SK-N-SH treated with all-trans-retinoic acid at 6 μM for 48 hours (cell line): ENCODE data around the gene AMBN.

ENCODE experiments used
- ATAC-seq: fragments of 200-7000 bp; cut with Tn5 transposase; 3 replicates; pipeline ENCODE4 v1.9.1; 2020; ENCODE audit warnings: mild to moderate bottlenecking, moderate library complexity
- ARNTL ChIP-seq: fragments of 450-650 bp; formaldehyde crosslinking; IDR thresholded peaks from 2 replicates; pipeline ENCODE4 v1.5.0; 2020; ENCODE audit warnings: low read depth, mild to moderate bottlenecking, moderate library complexity, borderline replicate concordance
- BACH2 ChIP-seq: fragments of 250-450 bp; sonication (Bioruptor Pico); IDR thresholded peaks from 2 replicates; pipeline ENCODE4 v1.9.0; 2021; ENCODE audit warnings: mild to moderate bottlenecking, borderline replicate concordance
- GLIS3 ChIP-seq: fragments of 250-450 bp; sonication (Bioruptor Pico); IDR thresholded peaks from 2 replicates; pipeline ENCODE4 v1.5.0; 2020; ENCODE audit warnings: mild to moderate bottlenecking, moderate library complexity
- ISL1 ChIP-seq: fragments of 250-450 bp; sonication (Bioruptor Pico); IDR thresholded peaks from 2 replicates; pipeline ENCODE4 v2.1.2; 2022; ENCODE audit warnings: mild to moderate bottlenecking, moderate library complexity
- OSR1 ChIP-seq: fragments of 250-450 bp; sonication (Bioruptor Pico); IDR thresholded peaks from 2 replicates; pipeline ENCODE4 v1.8.0; 2022; ENCODE audit warnings: moderate library complexity, mild to moderate bottlenecking, inconsistent platforms
- PPARA ChIP-seq: fragments of 250-450 bp; sonication (Bioruptor Pico); IDR thresholded peaks from 2 replicates; pipeline ENCODE4 v1.5.0; 2020; ENCODE audit warnings: mild to moderate bottlenecking, borderline replicate concordance
- RARB ChIP-seq: fragments of 250-450 bp; sonication (Bioruptor Pico); IDR thresholded peaks from 2 replicates; pipeline ENCODE4 v1.8.0; 2021; ENCODE audit warnings: mild to moderate bottlenecking, moderate library complexity
- TCF4 ChIP-seq: fragments of 250-450 bp; sonication (Bioruptor Pico); IDR thresholded peaks from 2 replicates; pipeline ENCODE4 v1.8.0; 2021; ENCODE audit warnings: mild to moderate bottlenecking, moderate library complexity, borderline replicate concordance
- TOX ChIP-seq: fragments of 250-450 bp; sonication (Bioruptor Pico); IDR thresholded peaks from 2 replicates; pipeline ENCODE4 v1.8.0; 2021; ENCODE audit warnings: mild to moderate bottlenecking, moderate library complexity, borderline replicate concordance
- ZFP30 ChIP-seq: fragments of 450-650 bp; formaldehyde crosslinking; IDR thresholded peaks from 2 replicates; pipeline ENCODE4 v1.5.0; 2022; ENCODE audit warnings: mild to moderate bottlenecking, moderate library complexity
- ZNF565 ChIP-seq: fragments of 450-650 bp; formaldehyde crosslinking; conservative IDR thresholded peaks from 2 replicates; pipeline ENCODE4 v1.5.0; 2020; ENCODE audit warnings: low read depth, mild to moderate bottlenecking, moderate library complexity
- ZNF70 ChIP-seq: fragments of 450-650 bp; formaldehyde crosslinking; IDR thresholded peaks from 2 replicates; pipeline ENCODE4 v1.5.0; 2020; ENCODE audit warnings: mild to moderate bottlenecking, moderate library complexity
- ZNF8 ChIP-seq: fragments of 450-650 bp; formaldehyde crosslinking; IDR thresholded peaks from 2 replicates; pipeline ENCODE4 v1.5.0; 2020; ENCODE audit warnings: mild to moderate bottlenecking, moderate library complexity
- TF ChIP-seq, protein P1 (sequence below): fragments of 250-450 bp; sonication (Bioruptor Pico); IDR thresholded peaks from 2 replicates; pipeline ENCODE4 v1.5.1; 2021; ENCODE audit warnings: mild to moderate bottlenecking, moderate library complexity
- TF ChIP-seq, protein P2 (sequence below): fragments of 250-450 bp; sonication (Bioruptor Pico); IDR thresholded peaks from 2 replicates; pipeline ENCODE4 v1.5.0; 2020; ENCODE audit warnings: mild to moderate bottlenecking, moderate library complexity
- TF ChIP-seq, protein P3 (sequence below): fragments of 250-450 bp; sonication (Bioruptor Pico); IDR thresholded peaks from 2 replicates; pipeline ENCODE4 v1.8.0; 2020; ENCODE audit warnings: mild to moderate bottlenecking, moderate library complexity, borderline replicate concordance
- TF ChIP-seq, protein P4 (sequence below): fragments of 250-450 bp; sonication (Bioruptor Pico); IDR thresholded peaks from 2 replicates; pipeline ENCODE4 v1.8.0; 2021; ENCODE audit warnings: low read depth, mild to moderate bottlenecking, moderate library complexity, borderline replicate concordance

AMBN gene

DNA sequence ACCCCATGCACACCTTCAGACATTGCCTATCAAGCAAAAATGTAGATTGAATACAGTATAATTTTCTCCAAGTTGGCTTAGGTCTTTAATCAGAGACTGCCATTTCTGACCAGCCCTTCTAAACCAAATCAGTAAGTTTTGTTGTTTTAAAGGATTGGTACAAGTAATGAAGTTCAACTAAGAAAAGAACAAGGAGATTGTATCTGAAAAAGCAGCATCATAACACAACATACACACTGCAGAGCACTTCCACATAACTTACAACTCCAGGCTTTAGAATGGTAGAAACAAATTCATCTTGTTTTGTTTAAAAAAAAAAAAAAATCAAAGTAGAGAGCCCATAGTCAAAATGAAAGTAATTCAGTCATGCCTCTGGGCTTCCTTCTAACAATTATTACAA is 16.1 kb upstream of the AMBN start (continued):
- TF ChIP-seq, protein P1, sequence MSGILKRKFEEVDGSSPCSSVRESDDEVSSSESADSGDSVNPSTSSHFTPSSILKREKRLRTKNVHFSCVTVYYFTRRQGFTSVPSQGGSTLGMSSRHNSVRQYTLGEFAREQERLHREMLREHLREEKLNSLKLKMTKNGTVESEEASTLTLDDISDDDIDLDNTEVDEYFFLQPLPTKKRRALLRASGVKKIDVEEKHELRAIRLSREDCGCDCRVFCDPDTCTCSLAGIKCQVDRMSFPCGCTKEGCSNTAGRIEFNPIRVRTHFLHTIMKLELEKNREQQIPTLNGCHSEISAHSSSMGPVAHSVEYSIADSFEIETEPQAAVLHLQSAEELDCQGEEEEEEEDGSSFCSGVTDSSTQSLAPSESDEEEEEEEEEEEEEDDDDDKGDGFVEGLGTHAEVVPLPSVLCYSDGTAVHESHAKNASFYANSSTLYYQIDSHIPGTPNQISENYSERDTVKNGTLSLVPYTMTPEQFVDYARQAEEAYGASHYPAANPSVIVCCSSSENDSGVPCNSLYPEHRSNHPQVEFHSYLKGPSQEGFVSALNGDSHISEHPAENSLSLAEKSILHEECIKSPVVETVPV (CRISPR knock-in tag): no peak

DNA sequence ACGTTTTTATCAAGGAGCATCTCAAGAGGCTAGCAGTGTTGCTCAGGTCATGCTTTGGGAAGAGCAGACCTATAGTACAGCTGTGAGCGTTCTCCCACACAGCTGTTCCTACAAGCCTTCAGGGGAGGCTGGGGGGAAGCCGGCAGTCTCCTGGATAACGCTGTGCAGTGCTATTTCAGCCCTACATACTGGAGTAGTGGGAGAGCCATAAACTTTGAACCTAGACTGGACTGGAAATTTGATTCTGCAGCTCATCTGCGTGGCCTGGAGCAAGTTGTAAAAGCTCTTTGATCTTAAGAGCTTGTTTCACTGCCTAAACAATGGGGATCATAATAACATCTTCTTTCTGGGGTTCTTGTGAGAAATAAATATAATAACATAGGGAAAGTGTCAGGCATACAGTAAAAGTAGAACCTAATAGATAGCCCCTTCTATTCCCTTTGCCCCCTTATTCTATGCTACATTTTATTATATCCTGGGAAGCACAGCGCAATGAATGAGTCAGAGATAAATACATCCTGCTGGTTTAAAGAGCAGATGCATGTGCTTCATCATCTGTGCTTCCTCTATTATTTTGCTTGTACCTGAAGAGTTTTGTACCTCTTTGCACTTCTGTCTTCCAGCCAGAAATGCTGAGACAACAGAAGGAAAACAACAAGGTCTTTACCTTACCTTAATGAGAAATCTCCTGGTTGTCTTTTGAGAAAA is 14.7 kb upstream of the AMBN start:
- TF ChIP-seq RARB (CRISPR knock-in tag): no peak
- TF ChIP-seq ISL1: no peak
- TF ChIP-seq ZNF8 (CRISPR knock-in tag): no peak
- no peak for TF ChIP-seq ZFP30 (CRISPR knock-in tag)
- no peak for TF ChIP-seq ZNF70 (CRISPR knock-in tag)
- TF ChIP-seq TCF4 (CRISPR knock-in tag): no peak
- TF ChIP-seq, protein P1 (CRISPR knock-in tag): no peak
- no peak for TF ChIP-seq TOX
- no peak for TF ChIP-seq BACH2 (CRISPR knock-in tag)
- TF ChIP-seq, all 23 proteins: peak for 0
- no peak for ATAC-seq

DNA sequence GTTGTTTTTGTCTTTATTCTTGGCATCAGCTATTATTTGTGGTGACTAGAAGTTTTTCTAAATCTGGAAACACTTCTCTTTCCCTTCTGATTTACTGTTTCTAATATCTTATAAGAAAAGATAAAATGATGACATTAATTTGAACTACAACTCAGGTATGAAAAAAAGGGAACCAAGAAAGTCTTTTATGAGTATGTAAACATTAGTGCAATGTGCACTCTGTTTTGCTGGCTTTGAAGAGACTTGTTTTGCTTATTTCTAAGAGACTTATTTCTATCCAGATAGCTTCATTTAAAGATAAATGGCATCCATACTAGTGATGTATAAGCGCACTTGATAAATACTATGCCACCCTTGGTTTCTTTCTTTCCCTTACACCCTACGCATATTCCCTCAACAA is 10.1 kb upstream of the AMBN start:
- TF ChIP-seq TCF4 (CRISPR knock-in tag) (no peak), ARNTL (CRISPR knock-in tag) (no peak), OSR1 (CRISPR knock-in tag) (no peak), GLIS3 (CRISPR knock-in tag) (no peak), PPARA (CRISPR knock-in tag) (no peak), TOX (no peak), RARB (CRISPR knock-in tag) (no peak), ISL1 (no peak), ZNF565 (CRISPR knock-in tag) (no peak), ZFP30 (CRISPR knock-in tag) (no peak), ZNF70 (CRISPR knock-in tag) (no peak)
- TF ChIP-seq, protein P1 (CRISPR knock-in tag): no peak
- TF ChIP-seq, protein P2, sequence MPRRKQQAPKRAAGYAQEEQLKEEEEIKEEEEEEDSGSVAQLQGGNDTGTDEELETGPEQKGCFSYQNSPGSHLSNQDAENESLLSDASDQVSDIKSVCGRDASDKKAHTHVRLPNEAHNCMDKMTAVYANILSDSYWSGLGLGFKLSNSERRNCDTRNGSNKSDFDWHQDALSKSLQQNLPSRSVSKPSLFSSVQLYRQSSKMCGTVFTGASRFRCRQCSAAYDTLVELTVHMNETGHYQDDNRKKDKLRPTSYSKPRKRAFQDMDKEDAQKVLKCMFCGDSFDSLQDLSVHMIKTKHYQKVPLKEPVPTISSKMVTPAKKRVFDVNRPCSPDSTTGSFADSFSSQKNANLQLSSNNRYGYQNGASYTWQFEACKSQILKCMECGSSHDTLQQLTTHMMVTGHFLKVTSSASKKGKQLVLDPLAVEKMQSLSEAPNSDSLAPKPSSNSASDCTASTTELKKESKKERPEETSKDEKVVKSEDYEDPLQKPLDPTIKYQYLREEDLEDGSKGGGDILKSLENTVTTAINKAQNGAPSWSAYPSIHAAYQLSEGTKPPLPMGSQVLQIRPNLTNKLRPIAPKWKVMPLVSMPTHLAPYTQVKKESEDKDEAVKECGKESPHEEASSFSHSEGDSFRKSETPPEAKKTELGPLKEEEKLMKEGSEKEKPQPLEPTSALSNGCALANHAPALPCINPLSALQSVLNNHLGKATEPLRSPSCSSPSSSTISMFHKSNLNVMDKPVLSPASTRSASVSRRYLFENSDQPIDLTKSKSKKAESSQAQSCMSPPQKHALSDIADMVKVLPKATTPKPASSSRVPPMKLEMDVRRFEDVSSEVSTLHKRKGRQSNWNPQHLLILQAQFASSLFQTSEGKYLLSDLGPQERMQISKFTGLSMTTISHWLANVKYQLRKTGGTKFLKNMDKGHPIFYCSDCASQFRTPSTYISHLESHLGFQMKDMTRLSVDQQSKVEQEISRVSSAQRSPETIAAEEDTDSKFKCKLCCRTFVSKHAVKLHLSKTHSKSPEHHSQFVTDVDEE (CRISPR knock-in tag): no peak
- TF ChIP-seq, protein P3, sequence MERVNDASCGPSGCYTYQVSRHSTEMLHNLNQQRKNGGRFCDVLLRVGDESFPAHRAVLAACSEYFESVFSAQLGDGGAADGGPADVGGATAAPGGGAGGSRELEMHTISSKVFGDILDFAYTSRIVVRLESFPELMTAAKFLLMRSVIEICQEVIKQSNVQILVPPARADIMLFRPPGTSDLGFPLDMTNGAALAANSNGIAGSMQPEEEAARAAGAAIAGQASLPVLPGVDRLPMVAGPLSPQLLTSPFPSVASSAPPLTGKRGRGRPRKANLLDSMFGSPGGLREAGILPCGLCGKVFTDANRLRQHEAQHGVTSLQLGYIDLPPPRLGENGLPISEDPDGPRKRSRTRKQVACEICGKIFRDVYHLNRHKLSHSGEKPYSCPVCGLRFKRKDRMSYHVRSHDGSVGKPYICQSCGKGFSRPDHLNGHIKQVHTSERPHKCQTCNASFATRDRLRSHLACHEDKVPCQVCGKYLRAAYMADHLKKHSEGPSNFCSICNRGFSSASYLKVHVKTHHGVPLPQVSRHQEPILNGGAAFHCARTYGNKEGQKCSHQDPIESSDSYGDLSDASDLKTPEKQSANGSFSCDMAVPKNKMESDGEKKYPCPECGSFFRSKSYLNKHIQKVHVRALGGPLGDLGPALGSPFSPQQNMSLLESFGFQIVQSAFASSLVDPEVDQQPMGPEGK (CRISPR knock-in tag): no peak
- TF ChIP-seq, protein P4, sequence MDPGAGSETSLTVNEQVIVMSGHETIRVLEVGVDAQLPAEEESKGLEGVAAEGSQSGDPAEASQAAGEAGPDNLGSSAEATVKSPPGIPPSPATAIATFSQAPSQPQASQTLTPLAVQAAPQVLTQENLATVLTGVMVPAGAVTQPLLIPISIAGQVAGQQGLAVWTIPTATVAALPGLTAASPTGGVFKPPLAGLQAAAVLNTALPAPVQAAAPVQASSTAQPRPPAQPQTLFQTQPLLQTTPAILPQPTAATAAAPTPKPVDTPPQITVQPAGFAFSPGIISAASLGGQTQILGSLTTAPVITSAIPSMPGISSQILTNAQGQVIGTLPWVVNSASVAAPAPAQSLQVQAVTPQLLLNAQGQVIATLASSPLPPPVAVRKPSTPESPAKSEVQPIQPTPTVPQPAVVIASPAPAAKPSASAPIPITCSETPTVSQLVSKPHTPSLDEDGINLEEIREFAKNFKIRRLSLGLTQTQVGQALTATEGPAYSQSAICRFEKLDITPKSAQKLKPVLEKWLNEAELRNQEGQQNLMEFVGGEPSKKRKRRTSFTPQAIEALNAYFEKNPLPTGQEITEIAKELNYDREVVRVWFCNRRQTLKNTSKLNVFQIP (CRISPR knock-in tag): no peak

More for the DNA sequence above, 10.1 kb upstream of the AMBN start:
- no peak for ATAC-seq
